Gastrocnemius medialis (tissue), 4 donors: ENCODE measurements around the gene TUBB3.

Experiments
- CTCF ChIP-seq, 5 experiments: fragments of 450-650 bp in 3 of 5; fragments of 200-600 bp in 2 of 5; sonication (generic) in 2 of 5; IDR thresholded peaks in 4 of 5; conservative IDR thresholded peaks in 1 of 5; 1 replicate in 4 of 5; 2 replicates in 1 of 5; pipeline ENCODE4 v1.5.1; 2016 to 2019; ENCODE audit warnings: antibody characterized with exemption in 5 of 5, mild to moderate bottlenecking in 3 of 5, moderate library complexity in 3 of 5
- POLR2A ChIP-seq, 2 donors: fragments of 450-650 bp; IDR thresholded peaks; one replicate each; pipeline ENCODE4 v1.6.1; 2017; ENCODE audit warnings: antibody characterized with exemption in 2 of 2, mild to moderate bottlenecking in 2 of 2, moderate library complexity in 2 of 2

- TF ChIP-seq CTCF (IDR thresholded peaks at IDR 0.05 in 4 of 5, conservative IDR thresholded peaks at IDR 0.05 in 1 of 5) (no peak), POLR2A (IDR thresholded peaks at IDR 0.05) (no peak)
Observed at GRCh38 chr16:89917773-89918452, 5.2 kb upstream of the TUBB3 start.
